Measurements from ENCODE around the gene CYP39A1. TPM values are rescaled to one million over a fixed set of nuclear protein-coding genes. Genes with fewer than 3 reads are reported as not detected.

CYP39A1 gene
- polyA plus RNA-seq, 2 of the 4 experiments (the other 2 are of a cell fraction) = 0.26 to 0.78 TPM

DNA sequence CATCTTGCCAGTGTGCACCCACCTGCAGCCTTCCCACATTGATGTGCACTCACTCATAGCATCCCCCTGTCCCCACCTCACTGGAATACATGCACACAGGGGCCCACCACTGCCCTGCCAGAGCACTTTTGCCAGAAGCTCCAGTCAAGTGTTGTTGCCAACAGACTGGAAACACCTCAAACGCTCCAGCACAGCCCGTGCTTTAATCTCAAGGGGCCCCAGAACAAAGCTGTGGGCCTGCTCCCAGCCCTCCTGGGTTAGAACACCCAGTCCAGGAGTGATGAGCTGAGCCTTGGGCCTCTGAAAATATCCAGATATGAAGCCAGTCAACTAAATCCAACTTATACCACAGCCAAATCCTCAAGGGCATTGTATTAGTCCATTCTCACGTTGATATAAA is 77.1 kb downstream of the CYP39A1 start:
- H3K4me3 ChIP-seq = no peak overlapping the region
- no peak for DNase-seq (ENCODE audit: low read depth in 1 of 2, low spot score in 1 of 2)
- H3K27ac ChIP-seq = no peak overlapping the region
- TF ChIP-seq NFE2L2 (conservative IDR thresholded peaks at IDR 0.05; ENCODE audit: low read length) (no peak), RNF2 (IDR thresholded peaks at IDR 0.05; ENCODE audit: borderline replicate concordance, low read depth) (no peak), ZNF302 (CRISPR knock-in tag; IDR thresholded peaks at IDR 0.05) (no peak), ZSCAN20 (CRISPR knock-in tag; IDR thresholded peaks at IDR 0.05) (no peak), NR3C1 (IDR thresholded peaks at IDR 0.05) (no peak), CEBPB (IDR thresholded peaks at IDR 0.05) (no peak), TP53 (CRISPR knock-in tag; IDR thresholded peaks at IDR 0.05) (no peak), MAFK (IDR thresholded peaks at IDR 0.05; ENCODE audit: partially characterized antibody) (no peak), TFCP2L1 (CRISPR knock-in tag; IDR thresholded peaks at IDR 0.05) (no peak), HOXA7 (CRISPR knock-in tag; IDR thresholded peaks at IDR 0.05) (no peak), NPAS2 (CRISPR knock-in tag; IDR thresholded peaks at IDR 0.05; ENCODE audit: borderline replicate concordance) (no peak), RCOR1 (IDR thresholded peaks at IDR 0.05; ENCODE audit: low read depth, low read length) (no peak), RARB (CRISPR knock-in tag; IDR thresholded peaks at IDR 0.05) (no peak)
- TF ChIP-seq, protein P1, sequence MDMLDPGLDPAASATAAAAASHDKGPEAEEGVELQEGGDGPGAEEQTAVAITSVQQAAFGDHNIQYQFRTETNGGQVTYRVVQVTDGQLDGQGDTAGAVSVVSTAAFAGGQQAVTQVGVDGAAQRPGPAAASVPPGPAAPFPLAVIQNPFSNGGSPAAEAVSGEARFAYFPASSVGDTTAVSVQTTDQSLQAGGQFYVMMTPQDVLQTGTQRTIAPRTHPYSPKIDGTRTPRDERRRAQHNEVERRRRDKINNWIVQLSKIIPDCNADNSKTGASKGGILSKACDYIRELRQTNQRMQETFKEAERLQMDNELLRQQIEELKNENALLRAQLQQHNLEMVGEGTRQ (IDR thresholded peaks at IDR 0.05) = no peak
- TF ChIP-seq, protein P2, sequence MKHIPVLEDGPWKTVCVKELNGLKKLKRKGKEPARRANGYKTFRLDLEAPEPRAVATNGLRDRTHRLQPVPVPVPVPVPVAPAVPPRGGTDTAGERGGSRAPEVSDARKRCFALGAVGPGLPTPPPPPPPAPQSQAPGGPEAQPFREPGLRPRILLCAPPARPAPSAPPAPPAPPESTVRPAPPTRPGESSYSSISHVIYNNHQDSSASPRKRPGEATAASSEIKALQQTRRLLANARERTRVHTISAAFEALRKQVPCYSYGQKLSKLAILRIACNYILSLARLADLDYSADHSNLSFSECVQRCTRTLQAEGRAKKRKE (CRISPR knock-in tag; IDR thresholded peaks at IDR 0.05; ENCODE audit: low read depth) = no peak
- TF ChIP-seq, protein P3, sequence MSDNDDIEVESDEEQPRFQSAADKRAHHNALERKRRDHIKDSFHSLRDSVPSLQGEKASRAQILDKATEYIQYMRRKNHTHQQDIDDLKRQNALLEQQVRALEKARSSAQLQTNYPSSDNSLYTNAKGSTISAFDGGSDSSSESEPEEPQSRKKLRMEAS (IDR thresholded peaks at IDR 0.05) = no peak
- TF ChIP-seq, protein P4, sequence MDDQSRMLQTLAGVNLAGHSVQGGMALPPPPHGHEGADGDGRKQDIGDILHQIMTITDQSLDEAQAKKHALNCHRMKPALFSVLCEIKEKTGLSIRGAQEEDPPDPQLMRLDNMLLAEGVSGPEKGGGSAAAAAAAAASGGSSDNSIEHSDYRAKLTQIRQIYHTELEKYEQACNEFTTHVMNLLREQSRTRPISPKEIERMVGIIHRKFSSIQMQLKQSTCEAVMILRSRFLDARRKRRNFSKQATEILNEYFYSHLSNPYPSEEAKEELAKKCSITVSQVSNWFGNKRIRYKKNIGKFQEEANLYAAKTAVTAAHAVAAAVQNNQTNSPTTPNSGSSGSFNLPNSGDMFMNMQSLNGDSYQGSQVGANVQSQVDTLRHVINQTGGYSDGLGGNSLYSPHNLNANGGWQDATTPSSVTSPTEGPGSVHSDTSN (IDR thresholded peaks at IDR 0.05) = no peak
- 4% methylated on average over 2 of the region's 3 CpGs for WGBS (ENCODE audit: missing lambda C conversion rate)
- CTCF ChIA-PET = no interaction called here
- H3K4me1 ChIP-seq = no peaks in the 10 kb centered on the region
- H3K9me3 ChIP-seq = no peaks in the 10 kb centered on the region
- no peak for ATAC-seq
- H3K4me2 ChIP-seq = no peak overlapping the region
- POLR2A ChIA-PET = no interaction called here
- FAIRE-seq = no peak

DNA sequence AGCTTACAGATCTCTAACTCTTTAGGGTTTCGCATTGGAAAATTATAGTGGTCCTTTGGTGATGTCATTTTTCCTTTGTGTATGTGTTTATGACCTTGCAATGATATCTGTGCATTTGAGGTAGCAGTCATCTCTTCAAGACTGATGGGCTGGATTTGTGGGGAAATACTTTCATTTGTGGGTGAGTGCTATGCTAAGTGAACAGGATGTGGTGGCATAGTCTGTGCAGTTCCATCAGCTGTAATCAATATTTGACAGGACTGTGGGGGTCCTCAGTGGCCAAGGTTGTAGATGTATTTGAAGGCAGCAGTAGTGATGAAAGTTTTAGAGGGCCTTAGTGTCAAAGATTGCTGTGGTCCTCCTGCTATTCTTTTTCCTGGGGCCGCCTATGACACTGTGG is 79.5 kb downstream of the CYP39A1 start:
- FAIRE-seq = no peak
- no peak for TF ChIP-seq HDAC2 (IDR thresholded peaks at IDR 0.05)
- TF ChIP-seq, protein P1 (IDR thresholded peaks at IDR 0.05) = no peak
- no peak for TF ChIP-seq NPAS2 (CRISPR knock-in tag; IDR thresholded peaks at IDR 0.05; ENCODE audit: borderline replicate concordance)
- no peak for TF ChIP-seq ZFP36 (IDR thresholded peaks at IDR 0.05; ENCODE audit: borderline replicate concordance, partially characterized antibody)
- TF ChIP-seq, protein P3 (IDR thresholded peaks at IDR 0.05) = no peak
- TF ChIP-seq, protein P4 (IDR thresholded peaks at IDR 0.05) = no peak
- no peak for TF ChIP-seq BHLHE40 (IDR thresholded peaks at IDR 0.05; ENCODE audit: low read depth, low read length)
- TF ChIP-seq HEYL (CRISPR knock-in tag; IDR thresholded peaks at IDR 0.05) = no peak
- TF ChIP-seq TP53 (CRISPR knock-in tag; IDR thresholded peaks at IDR 0.05) = no peak
- no peak for TF ChIP-seq HOXB5 (CRISPR knock-in tag; IDR thresholded peaks at IDR 0.05)
- no peak for TF ChIP-seq ZNF302 (CRISPR knock-in tag; IDR thresholded peaks at IDR 0.05)
- no peak for TF ChIP-seq MAZ (IDR thresholded peaks at IDR 0.05; ENCODE audit: borderline replicate concordance, low read depth, low read length)
- TF ChIP-seq RCOR1 (IDR thresholded peaks at IDR 0.05; ENCODE audit: low read depth, low read length) = no peak
- no peak for TF ChIP-seq MYC (IDR thresholded peaks at IDR 0.05; ENCODE audit: borderline replicate concordance, low read length)
- no peak for TF ChIP-seq GATA3 (IDR thresholded peaks at IDR 0.05; ENCODE audit: borderline replicate concordance)
- no peak for DNase-seq (ENCODE audit: low read depth in 1 of 2, low spot score in 1 of 2)
- Histone ChIP-seq H3K9me3 (no peaks in the 10 kb centered on the region), H3K4me1 (no peaks in the 10 kb centered on the region), H3K4me2 (no peak overlapping the region), H3K4me3 (no peak overlapping the region), H3K27ac (no peak overlapping the region)
- WGBS (ENCODE audit: missing lambda C conversion rate) = 2% methylated on average over 2 of the region's 2 CpGs
- ChIA-PET CTCF (no interaction called here), POLR2A (no interaction called here)
- ATAC-seq = no peak

Measured in A549 (cell line).